GM19193 (cell line): ENCODE data around the gene ALDOB.

Experiments used
- POLR2A ChIP-seq: IDR thresholded peaks from 4 replicates; pipeline ENCODE4 v1.6.1; 2011; ENCODE audit not compliant: insufficient read depth, insufficient read length; ENCODE audit errors: extremely low read depth

Gene ALDOB

GRCh38 chr9:101419863-101420262, 15.7 kb downstream of the ALDOB start:
- no peak for TF ChIP-seq POLR2A

- no peak for TF ChIP-seq POLR2A
These were observed 16.8 kb downstream of the ALDOB start for GRCh38 chr9:101418518-101419430.

- no peak for TF ChIP-seq POLR2A
These were observed 17.6 kb downstream of the ALDOB start for GRCh38 chr9:101417977-101418376.

- TF ChIP-seq POLR2A, result no peak
These were observed 18.2 kb downstream of the ALDOB start for GRCh38 chr9:101417389-101417788.

- no peak for TF ChIP-seq POLR2A
These were observed 20.0 kb downstream of the ALDOB start for GRCh38 chr9:101415578-101415977.

- no peak for TF ChIP-seq POLR2A
These were observed 20.7 kb downstream of the ALDOB start for GRCh38 chr9:101414839-101415238.

- TF ChIP-seq POLR2A, result no peak
These were observed 26.5 kb downstream of the ALDOB start for GRCh38 chr9:101409079-101409477.

GRCh38 chr9:101408374-101409078, 27.0 kb downstream of the ALDOB start:
- no peak for TF ChIP-seq POLR2A

GRCh38 chr9:101403516-101404285, 31.9 kb downstream of the ALDOB start:
- no peak for TF ChIP-seq POLR2A

- no peak for TF ChIP-seq POLR2A
These were observed 35.5 kb downstream of the ALDOB start for GRCh38 chr9:101400120-101400519.

- TF ChIP-seq POLR2A, result no peak
These were observed 36.0 kb downstream of the ALDOB start for GRCh38 chr9:101399643-101399970.

- no peak for TF ChIP-seq POLR2A
These were observed 36.5 kb downstream of the ALDOB start for GRCh38 chr9:101398930-101399642.

- TF ChIP-seq POLR2A, result peak; percentile 94
These were observed 37.3 kb downstream of the ALDOB start, which contains the start of the genes MRPL50 and ZNF189 for GRCh38 chr9:101398068-101398929. MRPL50 (minus strand) TSS chr9:101398618; CDS start chr9:101398592, 26 bp downstream. ZNF189 (plus strand) TSS chr9:101398851; CDS start chr9:101399157, 306 bp downstream.

- TF ChIP-seq POLR2A, result no peak
These were observed 37.9 kb downstream of the ALDOB start for GRCh38 chr9:101397746-101398067.
